Measurements from ENCODE around the gene FBXO9.

DNA sequence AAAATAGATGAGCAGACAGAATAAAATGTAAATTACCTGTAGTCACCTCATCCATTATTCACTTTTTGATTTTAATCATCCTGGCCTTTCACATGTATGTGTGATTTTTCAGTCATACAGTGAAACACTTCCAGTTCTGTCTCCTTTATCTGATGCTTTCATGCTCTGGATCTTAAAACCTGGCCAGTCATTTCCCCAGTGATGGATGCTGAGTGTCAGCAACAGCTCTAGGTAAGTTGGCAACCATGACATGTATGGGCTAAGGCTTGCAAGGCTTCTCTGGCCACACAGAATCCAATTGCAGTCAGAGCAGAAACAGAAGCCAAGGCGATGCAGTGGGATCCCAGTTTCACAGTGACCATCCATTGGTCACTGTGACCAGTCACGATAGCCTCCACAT is 35.8 kb downstream of the FBXO9 start:
- TF ChIP-seq ARNTL (CRISPR knock-in tag; IDR thresholded peaks at IDR 0.05; ENCODE audit: borderline replicate concordance, low read depth) = no peak
- no peak for TF ChIP-seq RARB (CRISPR knock-in tag; IDR thresholded peaks at IDR 0.05)
- no peak for TF ChIP-seq GLIS3 (CRISPR knock-in tag; IDR thresholded peaks at IDR 0.05)
- no peak for TF ChIP-seq TCF4 (CRISPR knock-in tag; IDR thresholded peaks at IDR 0.05; ENCODE audit: borderline replicate concordance)
- TF ChIP-seq TOX (CRISPR knock-in tag; IDR thresholded peaks at IDR 0.05; ENCODE audit: borderline replicate concordance) = no peak
- no peak for TF ChIP-seq OSR1 (CRISPR knock-in tag; IDR thresholded peaks at IDR 0.05)

All from SK-N-SH treated with all-trans-retinoic acid at 6 μM for 48 hours (cell line).